GM12878 (cell line): Measurements from ENCODE around the gene URI1. TPM values are rescaled to one million over a fixed set of nuclear protein-coding genes. Genes with fewer than 3 reads are reported as not detected.

Source experiments
- ATAC-seq: fragments of 200-7000 bp; cut with Tn5 transposase; 3 replicates; pipeline ENCODE4 v1.9.1; 2020; ENCODE audit warnings: mild to moderate bottlenecking, moderate library complexity
- BruUV-seq: library from RNA; stranded (reverse); fragments of 400-500 nt; replicated peaks from 2 replicates; lab custom pipeline; 2021; lab: Mats Ljungman, UMichigan
- CTCF ChIA-PET: fragments of 300-600 bp; sonication (Branson Sonifier 250); formaldehyde crosslinking; extraction: SDS; loops from one replicate; lab custom pipeline; 2021; ENCODE audit warnings: inconsistent platforms; lab: Yijun Ruan, JAX
- POLR2A ChIA-PET: fragments of 350-600 bp; formaldehyde crosslinking; extraction: SDS; loops from one replicate; lab custom pipeline; 2021; ENCODE audit warnings: inconsistent platforms; lab: Charles Lee
- RAD21 ChIA-PET: fragments of 300-600 bp; sonication (Branson Sonifier 250); formaldehyde crosslinking; loops from one replicate; lab custom pipeline; 2023; ENCODE audit warnings: antibody characterized with exemption; ENCODE audit not compliant: unreplicated experiment; lab: Charles Lee
- SMC1A ChIA-PET: fragments of 300-600 bp; sonication (Branson Sonifier 250); formaldehyde crosslinking; loops from one replicate; lab custom pipeline; 2023; ENCODE audit not compliant: unreplicated experiment, uncharacterized antibody; lab: Charles Lee
- DNase-seq: peaks from one replicate; pipeline ENCODE4 v3.0.0-alpha.2; 2011; ENCODE audit warnings: low read depth, low spot score
- FAIRE-seq: peaks from 3 replicates; lab custom pipeline; 2011; peaks lifted over from hg19 to GRCh38; lab: Jason Lieb, UNC
- H2AFZ ChIP-seq: 2 replicates; pipeline ENCODE4 v1.6.0; 2011; ENCODE audit warnings: low read depth, low read length, control low read depth; ENCODE audit not compliant: control insufficient read depth
- H3K27ac ChIP-seq: 2 replicates; pipeline ENCODE4 v1.5.1; 2011; ENCODE audit warnings: control low read depth; ENCODE audit not compliant: control insufficient read depth, insufficient read depth
- H3K27me3 ChIP-seq, 2 experiments: replicated peaks in 1 of 2; 2 replicates each; pipeline versions ENCODE4 v1.6.0 to v1.6.1; 2011; ENCODE audit warnings: low read length in 1 of 2; ENCODE audit not compliant: control insufficient read depth in 2 of 2, insufficient read depth in 2 of 2
- H3K36me3 ChIP-seq, 2 experiments: 2 replicates each; pipeline ENCODE4 v1.5.1; 2011; ENCODE audit warnings: low read length in 1 of 2; ENCODE audit not compliant: control insufficient read depth in 2 of 2, insufficient read depth in 2 of 2
- H3K4me1 ChIP-seq: 2 replicates; pipeline ENCODE4 v1.6.1; 2011; ENCODE audit warnings: mild to moderate bottlenecking, low read length, moderate library complexity, mixed read lengths; ENCODE audit not compliant: control insufficient read depth, insufficient read depth
- H3K4me2 ChIP-seq: 2 replicates; pipeline ENCODE4 v1.6.0; 2011; ENCODE audit warnings: control low read depth; ENCODE audit not compliant: control insufficient read depth, insufficient read depth
- H3K4me3 ChIP-seq: fragments of 200-600 bp; sonication (generic); 2 replicates; pipeline ENCODE4 v1.5.1; 2016
- H3K79me2 ChIP-seq: 2 replicates; pipeline ENCODE4 v1.6.0; 2011; ENCODE audit warnings: low read length; ENCODE audit not compliant: control insufficient read depth, insufficient read depth
- H3K9ac ChIP-seq: 2 replicates; pipeline ENCODE4 v1.8.0; 2011; ENCODE audit warnings: low read length, control low read depth, mixed read lengths; ENCODE audit not compliant: control insufficient read depth, insufficient read depth
- H3K9me3 ChIP-seq: replicated peaks from 3 replicates; pipeline ENCODE4 v1.5.1; 2011; ENCODE audit warnings: mild to moderate bottlenecking, low read length; ENCODE audit not compliant: control insufficient read depth, insufficient read depth
- H4K20me1 ChIP-seq: 2 replicates; pipeline ENCODE4 v1.6.0; 2011; ENCODE audit not compliant: control insufficient read depth, insufficient read depth
- ATF3 ChIP-seq: IDR thresholded peaks from 2 replicates; pipeline ENCODE4 v1.6.1; 2011; ENCODE audit warnings: low read depth, mild to moderate bottlenecking, low read length, moderate library complexity, borderline replicate concordance; ENCODE audit errors: extremely low read depth
- CTCF ChIP-seq, 3 experiments: IDR thresholded peaks in 2 of 3; conservative IDR thresholded peaks in 1 of 3; 2 replicates each; pipeline ENCODE4 v1.5.1; 2011; ENCODE audit warnings: low read depth in 3 of 3, low read length in 3 of 3, mild to moderate bottlenecking in 3 of 3, control low read depth in 2 of 3, moderate library complexity in 2 of 3, inconsistent platforms in 1 of 3, mixed read lengths in 1 of 3; ENCODE audit not compliant: control insufficient read depth in 2 of 3, insufficient read depth in 1 of 3; ENCODE audit errors: extremely low read depth in 1 of 3
- JUNB ChIP-seq: IDR thresholded peaks from 2 replicates; pipeline ENCODE4 v1.6.1; 2016; ENCODE audit warnings: antibody characterized with exemption, mild to moderate bottlenecking
- RAD21 ChIP-seq: IDR thresholded peaks from 2 replicates; pipeline ENCODE4 v1.6.1; 2011; ENCODE audit warnings: mild to moderate bottlenecking, low read depth, low read length, moderate library complexity; ENCODE audit not compliant: insufficient read depth
- in situ Hi-C: fragments of 300-500 bp; cut with MboI; formaldehyde crosslinking; loops from 9 replicates; pipeline ENCODE4 v1.14.3; 2018; ENCODE audit warnings: mixed read lengths
- intact Hi-C: fragments of 100-400 bp; cut with micrococcal nuclease; formaldehyde crosslinking; loops from one replicate; pipeline ENCODE4 v1.14.2; 2022; ENCODE audit not compliant: unreplicated experiment
- polyA plus RNA-seq, 11 experiments: library from polyadenylated mRNA; depleted of rRNA in 4 of 11; unstranded in 6 of 11; stranded (reverse) in 5 of 11; fragments of >200 nt; fragmentation: Nextera tagmentation in 4 of 11; fragmentation: Illumina TruSeq in 1 of 11; extraction: Ambion mirVana in 4 of 11; extraction: Trizol in 1 of 11; gene quantifications; 1 replicate in 1 of 11; 2 replicates in 10 of 11; pipeline versions ENCODE4 v1.2.1 to v1.2.3, GENCODE V29; 2011 to 2016; ENCODE audit warnings: inconsistent platforms in 2 of 11, missing spikeins in 2 of 11, low read depth in 1 of 11
- total RNA-seq, 4 experiments: library from RNA; depleted of rRNA in 3 of 4; stranded (reverse); fragments of >200 nt in 3 of 4; fragmentation: Illumina TruSeq in 1 of 4; extraction: Trizol in 1 of 4; gene quantifications; 2 replicates each; pipeline versions ENCODE4 v1.2.1 to v1.2.3, GENCODE V29; 2013 to 2021

Gene URI1
- total and polyA plus RNA-seq, 10 of the 15 experiments (the other 5 are each of a cell fraction or from before 2014, with no cell fraction given): 15.2 to 94.2 (median 47.9) TPM

- no peak for DNase-seq
- H2AFZ ChIP-seq: no peak overlapping the region
- no peaks in the 10 kb centered on the region for H3K27me3 ChIP-seq
- CTCF ChIA-PET: interaction anchor here (0.7 to 3.5 kb wide), 18 partner anchors 10 to 108 kb away, joined by 3 to 35 read pairs (median 4); partner anchors contain the start of gene URI1
- TF ChIP-seq CTCF (IDR thresholded peaks at IDR 0.05 in 2 of 3, conservative IDR thresholded peaks at IDR 0.05 in 1 of 3; ENCODE audit: control insufficient read depth in 2 of 3, extremely low read depth in 1 of 3, insufficient read depth in 1 of 3, low read depth in 3 of 3, low read length in 3 of 3) (peak in 2 of 3 experiments; percentile 22 to 24; a peak in 3 of 6 replicates), RAD21 (peak; percentile 32), JUNB (peak; percentile 42), ATF3 (no peak)
- TF ChIP-seq, all 136 proteins: peak for 3
- Histone ChIP-seq H3K4me3 (no peak overlapping the region), H3K79me2 (peaks cover 88% of the 10 kb centered on the region), H3K4me1 (peaks cover 11% of the 10 kb centered on the region), H3K36me3 (no peaks in the 10 kb centered on the region), H4K20me1 (peaks cover 2% of the 10 kb centered on the region; the same call in 1 of the 2 replicates), H3K9me3 (no peaks in the 10 kb centered on the region), H3K4me2 (0 out of 2 replicates have a peak overlapping the region, but pooled peaks have one; percentile 5), H3K27ac (peak overlapping the region; percentile 50; the same call in 1 of the 2 replicates), H3K9ac (no peak overlapping the region)
- ChIA-PET SMC1A (interaction anchor here (0.5 to 2.8 kb wide), 21 partner anchors 9 to 185 kb away, joined by 3 to 23 read pairs (median 5); partner anchors contain the start of gene URI1), POLR2A (interaction anchor here (0.6 to 1.6 kb wide), 4 partner anchors 11 to 55 kb away, joined by 3 to 5 read pairs (median 4); partner anchors contain the start of gene URI1), RAD21 (interaction anchor here (0.8 to 1.7 kb wide), 7 partner anchors 10 to 98 kb away, joined by 3 to 12 read pairs (median 3); no protein-coding TSS in a partner anchor)
- intact Hi-C loops (no loop called here), in situ Hi-C loops (no loop called here)
- ATAC-seq (peak; percentile 81), FAIRE-seq (peak; percentile 47)
- no TSS peak for BruUV-seq
Measured at GRCh38 chr19:29966588-29967249, 24.7 kb downstream of the URI1 start.
